Stimulated activated CD4-positive, alpha-beta T cell treated with anti-CD3 and anti-CD28 coated beads, Interleukin-12 subunit alpha, Interleukin-12 subunit beta, amount 100 ng/mL, for 48 hours (primary cell): Measurements from ENCODE around the gene HOXA7.

Experiments used
- DNase-seq, 3 donors: peaks; one replicate each; pipeline ENCODE4 v3.0.0-alpha.2; 2020; ENCODE audit warnings: low read depth in 2 of 3, low spot score in 1 of 3

The HOXA7 gene

GRCh38 chr7:27171325-27171636 is 14.8 kb upstream of the HOXA7 start:
- no peak for DNase-seq

- no peak for DNase-seq
Measured at GRCh38 chr7:27170426-27171324, 14.2 kb upstream of the HOXA7 start.

GRCh38 chr7:27169658-27170425 is 13.4 kb upstream of the HOXA7 start:
- DNase-seq: no peak

- DNase-seq: peak in 1 of 3 donors; percentile 22
Measured at GRCh38 chr7:27168265-27168947, 11.9 kb upstream of the HOXA7 start.

GRCh38 chr7:27167916-27168264 is 11.4 kb upstream of the HOXA7 start:
- DNase-seq: no peak

- no peak for DNase-seq
Measured at GRCh38 chr7:27166531-27167505, 10.3 kb upstream of the HOXA7 start.

- no peak for DNase-seq
Measured at GRCh38 chr7:27165996-27166530, 9.6 kb upstream of the HOXA7 start.

GRCh38 chr7:27165089-27165995 is 8.9 kb upstream of the HOXA7 start, which contains the start of gene HOXA9:
Gene HOXA9, minus strand, starts transcription at chr7:27165537. Its CDS starts 80 bp downstream, at chr7:27165457.
- DNase-seq: no peak

- DNase-seq: no peak
Measured at GRCh38 chr7:27164367-27165088, 8.1 kb upstream of the HOXA7 start.

- no peak for DNase-seq
Measured at GRCh38 chr7:27164045-27164366, 7.5 kb upstream of the HOXA7 start.

- DNase-seq: no peak
Measured at GRCh38 chr7:27163288-27164044, 7.0 kb upstream of the HOXA7 start.

GRCh38 chr7:27162561-27163287 is 6.2 kb upstream of the HOXA7 start:
- DNase-seq: no peak

- no peak for DNase-seq
Measured at GRCh38 chr7:27161721-27162560, 5.5 kb upstream of the HOXA7 start.

GRCh38 chr7:27161214-27161720 is 4.8 kb upstream of the HOXA7 start:
- DNase-seq: no peak

GRCh38 chr7:27160546-27161213 is 4.2 kb upstream of the HOXA7 start:
- DNase-seq: peak; percentile 69 to 81 (median 79)

- no peak for DNase-seq
Measured at GRCh38 chr7:27160145-27160545, 3.7 kb upstream of the HOXA7 start.
